ENCODE results near the gene CPNE4.
"Not testable (repeated sequence)": the region's sequence is repeated elsewhere in the genome, so short reads cannot be mapped to it uniquely, and the experiment has no call there.

CPNE4 gene

DNA sequence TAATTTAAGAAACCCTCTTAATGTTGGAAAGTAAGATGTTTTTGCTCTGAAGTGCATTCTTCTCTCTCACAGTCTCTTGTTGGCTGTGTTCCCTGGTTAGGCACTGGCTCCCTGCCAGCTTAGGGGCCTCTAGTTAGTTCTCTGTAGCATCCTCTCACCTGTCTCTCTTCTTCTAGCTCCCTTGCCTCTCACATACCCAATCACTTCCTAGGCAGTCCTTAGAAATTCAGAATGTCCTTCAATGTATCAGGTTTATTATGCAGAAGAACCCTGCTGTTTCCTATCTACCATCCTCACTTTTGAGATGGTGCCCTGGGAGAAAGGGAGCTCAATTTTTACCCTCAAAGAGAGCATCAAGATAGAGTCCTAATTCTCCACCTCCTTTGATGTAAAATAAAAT is 36.2 kb upstream of the CPNE4 start:
- H3K9me3 ChIP-seq (ENCODE audit: severe bottlenecking) = no peaks in the 10 kb centered on the region
- H3K27ac ChIP-seq = no peak overlapping the region
- H3K4me3 ChIP-seq (ENCODE audit: low read depth, low read length) = no peak overlapping the region
- H3K36me3 ChIP-seq = no peaks in the 10 kb centered on the region
- H3K27me3 ChIP-seq (ENCODE audit: insufficient read depth, low read depth, severe bottlenecking) = no peaks in the 10 kb centered on the region
- no peak for DNase-seq
- TF ChIP-seq, protein P1, sequence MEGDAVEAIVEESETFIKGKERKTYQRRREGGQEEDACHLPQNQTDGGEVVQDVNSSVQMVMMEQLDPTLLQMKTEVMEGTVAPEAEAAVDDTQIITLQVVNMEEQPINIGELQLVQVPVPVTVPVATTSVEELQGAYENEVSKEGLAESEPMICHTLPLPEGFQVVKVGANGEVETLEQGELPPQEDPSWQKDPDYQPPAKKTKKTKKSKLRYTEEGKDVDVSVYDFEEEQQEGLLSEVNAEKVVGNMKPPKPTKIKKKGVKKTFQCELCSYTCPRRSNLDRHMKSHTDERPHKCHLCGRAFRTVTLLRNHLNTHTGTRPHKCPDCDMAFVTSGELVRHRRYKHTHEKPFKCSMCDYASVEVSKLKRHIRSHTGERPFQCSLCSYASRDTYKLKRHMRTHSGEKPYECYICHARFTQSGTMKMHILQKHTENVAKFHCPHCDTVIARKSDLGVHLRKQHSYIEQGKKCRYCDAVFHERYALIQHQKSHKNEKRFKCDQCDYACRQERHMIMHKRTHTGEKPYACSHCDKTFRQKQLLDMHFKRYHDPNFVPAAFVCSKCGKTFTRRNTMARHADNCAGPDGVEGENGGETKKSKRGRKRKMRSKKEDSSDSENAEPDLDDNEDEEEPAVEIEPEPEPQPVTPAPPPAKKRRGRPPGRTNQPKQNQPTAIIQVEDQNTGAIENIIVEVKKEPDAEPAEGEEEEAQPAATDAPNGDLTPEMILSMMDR (IDR thresholded peaks at IDR 0.05; ENCODE audit: low read depth, low read length) = no peak

DNA sequence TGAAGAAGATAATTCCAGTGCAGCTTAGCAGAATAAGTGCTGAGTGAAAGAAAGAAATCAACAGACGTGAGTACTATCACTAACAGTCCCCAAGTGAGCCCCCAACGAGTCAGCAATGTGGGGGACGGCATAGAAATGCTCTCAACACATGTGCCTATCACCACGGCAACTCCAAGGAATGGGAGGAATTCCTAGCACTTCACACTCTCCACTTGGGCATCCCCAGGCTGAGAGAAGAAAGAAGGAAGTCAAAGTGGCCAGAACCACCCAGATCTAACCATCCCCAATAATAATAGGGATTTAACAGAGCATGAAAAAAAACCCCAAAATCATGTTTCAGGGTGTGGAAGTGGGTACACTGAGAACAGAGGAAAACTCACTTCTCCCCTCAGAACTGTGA is 29.3 kb upstream of the CPNE4 start:
- TF ChIP-seq, protein P1 (IDR thresholded peaks at IDR 0.05; ENCODE audit: low read depth, low read length) = no peak
- no peak overlapping the region for H3K27ac ChIP-seq
- H3K9me3 ChIP-seq (ENCODE audit: severe bottlenecking) = no peaks in the 10 kb centered on the region

DNA sequence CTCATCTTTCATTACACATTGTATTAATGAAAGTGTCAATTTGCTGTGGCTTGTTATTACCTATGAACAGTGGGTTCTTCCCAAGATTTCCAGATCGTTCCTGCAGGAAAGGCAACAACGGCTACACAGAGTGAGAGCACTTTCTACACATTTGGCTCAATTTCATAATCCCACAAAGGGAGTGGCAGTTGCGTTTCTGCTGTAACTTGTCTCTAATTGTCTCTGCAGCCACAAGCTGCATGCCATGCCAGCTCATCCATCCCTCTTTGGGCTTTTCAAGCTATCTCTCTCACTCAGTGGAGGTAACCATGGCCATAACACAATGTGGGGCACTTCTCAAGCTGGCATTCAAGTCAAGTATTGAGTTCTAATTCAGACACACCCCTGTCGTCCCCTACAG is 27.7 kb upstream of the CPNE4 start:
- Histone ChIP-seq H3K4me3 (ENCODE audit: low read depth, low read length) (no peak overlapping the region), H3K27me3 (ENCODE audit: insufficient read depth, low read depth, severe bottlenecking) (no peaks in the 10 kb centered on the region), H3K36me3 (no peaks in the 10 kb centered on the region), H3K9me3 (ENCODE audit: severe bottlenecking) (no peaks in the 10 kb centered on the region), H3K27ac (no peak overlapping the region)
- TF ChIP-seq, protein P1 (IDR thresholded peaks at IDR 0.05; ENCODE audit: low read depth, low read length) = no peak
- DNase-seq = no peak

More for the DNA sequence above, 29.3 kb upstream of the CPNE4 start:
- no peak for DNase-seq
- H3K27me3 ChIP-seq (ENCODE audit: insufficient read depth, low read depth, severe bottlenecking) = no peaks in the 10 kb centered on the region
- no peaks in the 10 kb centered on the region for H3K36me3 ChIP-seq
- no peak overlapping the region for H3K4me3 ChIP-seq (ENCODE audit: low read depth, low read length)

DNA sequence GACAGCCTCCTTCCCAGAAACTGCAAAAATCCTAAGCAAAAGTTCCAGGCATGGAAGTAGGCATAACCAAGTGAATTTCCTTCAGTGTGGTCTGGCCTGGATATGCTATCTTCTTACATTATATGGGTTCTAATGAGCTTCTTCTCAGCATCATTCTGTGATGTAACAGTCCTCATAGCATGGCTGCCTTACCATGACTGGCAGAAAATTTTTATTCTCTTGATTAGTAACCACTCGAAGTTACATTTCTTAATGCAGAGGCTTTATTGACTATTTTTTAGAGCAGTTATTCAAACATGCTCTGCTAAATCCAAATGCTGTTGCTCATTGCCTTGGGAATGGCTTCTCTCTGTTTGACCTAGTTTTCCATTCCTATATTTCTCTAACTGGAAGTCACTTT is 21.1 kb upstream of the CPNE4 start:
- Histone ChIP-seq H3K27ac (no peak overlapping the region), H3K27me3 (ENCODE audit: insufficient read depth, low read depth, severe bottlenecking) (no peaks in the 10 kb centered on the region), H3K9me3 (ENCODE audit: severe bottlenecking) (no peaks in the 10 kb centered on the region), H3K36me3 (no peaks in the 10 kb centered on the region), H3K4me3 (ENCODE audit: low read depth, low read length) (no peak overlapping the region)
- TF ChIP-seq, protein P1 (IDR thresholded peaks at IDR 0.05; ENCODE audit: low read depth, low read length) = no peak
- DNase-seq = no peak

DNA sequence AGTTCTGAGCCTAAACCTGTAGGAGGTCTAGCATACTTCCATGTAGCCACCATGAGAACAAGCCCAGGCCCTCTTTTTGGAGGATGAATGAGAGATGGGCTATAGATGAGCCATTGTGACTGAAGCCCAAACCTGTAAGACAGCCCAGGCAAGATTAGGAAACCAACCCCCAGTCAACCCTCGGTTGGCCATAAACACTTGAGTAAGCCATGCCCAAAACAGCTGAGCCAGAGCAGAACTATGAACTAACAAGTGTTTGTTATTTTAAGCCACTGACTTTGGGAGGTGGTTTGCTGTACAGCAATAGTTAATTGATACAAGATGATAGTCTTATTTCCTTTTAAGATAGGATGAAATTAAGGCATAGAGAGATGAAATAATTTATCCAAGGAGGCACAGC is 12.4 kb upstream of the CPNE4 start:
- TF ChIP-seq, protein P1 (IDR thresholded peaks at IDR 0.05; ENCODE audit: low read depth, low read length) = no peak
- no peaks in the 10 kb centered on the region for H3K9me3 ChIP-seq (ENCODE audit: severe bottlenecking)
- H3K4me3 ChIP-seq (ENCODE audit: low read depth, low read length) = no peak overlapping the region
- H3K27ac ChIP-seq = no peak overlapping the region
- H3K36me3 ChIP-seq = no peaks in the 10 kb centered on the region
- DNase-seq = no peak
- H3K27me3 ChIP-seq (ENCODE audit: insufficient read depth, low read depth, severe bottlenecking) = no peaks in the 10 kb centered on the region

DNA sequence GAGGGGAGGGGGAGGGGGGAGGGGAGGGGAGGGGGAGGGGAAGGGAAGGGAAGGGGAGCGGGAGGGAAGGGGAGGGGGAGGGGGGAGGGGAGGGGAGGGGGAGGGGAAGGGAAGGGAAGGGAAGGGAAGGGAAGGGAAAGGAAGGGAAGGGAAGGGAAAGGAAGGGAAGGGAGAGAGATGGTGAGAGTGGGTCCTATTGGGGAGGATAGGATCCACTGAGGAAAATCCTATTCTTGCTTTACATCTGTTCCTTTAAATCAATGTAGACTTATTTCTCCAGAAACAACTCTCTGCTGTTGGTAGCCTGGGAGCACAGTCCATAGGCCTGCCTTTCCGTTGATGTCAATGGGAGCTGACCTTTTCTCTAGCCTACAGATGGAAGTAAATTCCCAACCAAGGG is 10.1 kb upstream of the CPNE4 start:
- H3K27ac ChIP-seq; H3K27me3 ChIP-seq (ENCODE audit: insufficient read depth, low read depth, severe bottlenecking); H3K36me3 ChIP-seq; H3K9me3 ChIP-seq (ENCODE audit: severe bottlenecking); H3K4me3 ChIP-seq (ENCODE audit: low read depth, low read length); DNase-seq: not testable (repeated sequence)

Measured in WERI-Rb-1 (cell line).